Raji (cell line): ENCODE data around the gene RCOR1.

Experiments used
- POLR2A ChIP-seq: IDR thresholded peaks from 2 replicates; pipeline ENCODE4 v1.6.1; 2011; ENCODE audit warnings: low read depth, low read length, control low read depth; ENCODE audit not compliant: insufficient read depth

Gene RCOR1

GRCh38 chr14:102604183-102604582 is 11.7 kb downstream of the RCOR1 start:
- TF ChIP-seq POLR2A: no peak

GRCh38 chr14:102605029-102605428 is 12.6 kb downstream of the RCOR1 start:
- no peak for TF ChIP-seq POLR2A

DNA sequence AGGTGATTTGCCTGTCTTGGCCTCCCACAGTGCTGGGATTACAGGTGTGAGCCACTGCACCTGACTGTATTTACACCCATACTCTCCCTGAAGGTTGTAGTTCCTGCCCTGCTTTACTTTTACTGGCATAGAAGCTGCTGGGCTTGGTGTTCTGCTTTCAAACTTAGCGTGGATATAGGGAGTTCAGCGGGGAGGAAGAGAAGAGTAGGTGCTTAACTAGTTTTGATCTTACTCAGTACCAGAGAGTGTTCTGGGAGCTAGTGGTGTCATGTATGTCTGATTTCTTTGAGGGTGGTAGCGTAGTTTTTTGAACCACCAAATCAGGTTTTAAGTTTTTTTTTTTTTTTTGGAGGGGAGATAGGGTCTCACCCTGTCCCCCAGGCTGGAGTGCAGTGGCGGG is 13.8 kb downstream of the RCOR1 start:
- TF ChIP-seq POLR2A: no peak

- no peak for TF ChIP-seq POLR2A
Observed at GRCh38 chr14:102608064-102608446, 15.6 kb downstream of the RCOR1 start.

DNA sequence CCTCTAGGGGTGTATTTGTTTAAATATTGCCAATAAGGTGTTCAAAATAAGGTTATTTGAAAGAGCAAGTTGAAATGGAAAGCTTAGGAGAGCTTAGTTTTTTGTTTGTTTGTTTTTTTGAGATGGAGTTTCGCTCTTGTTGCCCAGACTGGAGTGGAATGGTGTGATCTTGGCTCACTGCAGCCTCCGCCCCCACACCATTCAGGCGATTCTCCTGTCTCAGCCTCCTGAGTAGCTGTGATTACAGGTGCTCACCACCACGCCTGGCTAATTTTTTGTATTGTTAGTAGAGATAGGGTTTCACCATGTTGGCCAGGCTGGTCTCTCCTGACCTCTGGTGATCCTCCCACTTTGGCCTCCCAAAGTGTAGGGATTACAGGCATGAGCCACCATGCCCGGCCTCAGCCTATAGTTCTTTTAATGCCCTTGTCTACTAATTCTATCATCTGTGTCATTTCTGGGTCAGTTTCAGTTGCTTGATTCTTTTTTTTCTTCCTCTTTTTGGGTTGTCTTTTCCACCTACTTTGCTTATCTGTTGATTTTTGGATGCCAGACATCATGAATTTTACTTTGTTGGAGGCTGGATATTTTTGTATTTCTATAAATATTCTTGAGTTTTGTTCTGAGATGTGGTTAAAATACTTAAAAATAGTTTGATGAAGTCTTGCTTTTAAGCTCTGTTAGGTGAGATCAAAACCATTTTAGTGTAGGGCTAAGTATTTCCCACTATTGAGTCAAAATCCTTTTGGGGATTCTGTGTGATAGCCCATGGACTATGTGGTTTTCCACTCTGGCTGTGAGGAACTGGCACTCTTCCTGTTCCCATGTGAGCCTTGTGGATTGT is 18.7 kb downstream of the RCOR1 start:
- 0 out of 2 replicates have a peak, but pooled peaks have one; percentile 25 for TF ChIP-seq POLR2A

DNA sequence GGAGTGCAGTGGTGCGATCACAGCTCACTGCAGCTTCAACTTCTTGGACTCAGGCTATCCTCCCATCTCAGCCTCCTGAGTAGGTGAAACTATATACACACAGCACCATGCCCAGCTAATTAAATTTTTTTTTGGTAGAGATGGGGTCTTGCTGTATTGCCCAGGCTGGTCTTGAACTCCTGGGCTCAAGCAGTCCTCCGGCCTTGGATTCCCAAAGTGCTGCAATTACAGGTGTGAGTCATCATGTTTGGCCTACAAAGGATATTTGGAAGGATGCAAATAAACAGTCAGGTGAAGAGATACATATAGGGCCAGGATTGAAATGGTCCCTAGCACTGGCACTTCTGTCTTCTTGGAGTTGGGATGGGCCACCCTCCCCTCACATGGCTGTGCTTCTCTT is 23.9 kb downstream of the RCOR1 start:
- TF ChIP-seq POLR2A: no peak

DNA sequence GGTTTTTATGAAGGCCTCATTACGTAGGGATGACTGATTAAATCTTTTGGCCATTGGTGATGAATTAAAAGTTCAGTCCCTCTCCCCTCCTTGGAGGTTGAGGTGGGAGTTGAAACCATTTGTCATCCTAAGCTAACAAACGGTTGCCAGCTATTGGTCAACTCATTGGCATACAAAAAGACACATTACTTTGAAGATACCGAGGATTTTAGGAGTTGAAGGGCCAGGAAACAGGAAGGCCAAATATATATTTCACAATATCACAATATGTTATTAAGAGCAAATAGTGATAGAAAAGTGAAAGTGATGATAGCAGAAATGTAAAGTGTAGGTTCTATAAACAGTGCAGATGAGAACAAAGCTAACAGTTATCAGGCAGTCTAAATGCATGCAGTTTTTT is 24.4 kb downstream of the RCOR1 start:
- TF ChIP-seq POLR2A: no peak

GRCh38 chr14:102620413-102620812 is 28.0 kb downstream of the RCOR1 start:
- TF ChIP-seq POLR2A: no peak

DNA sequence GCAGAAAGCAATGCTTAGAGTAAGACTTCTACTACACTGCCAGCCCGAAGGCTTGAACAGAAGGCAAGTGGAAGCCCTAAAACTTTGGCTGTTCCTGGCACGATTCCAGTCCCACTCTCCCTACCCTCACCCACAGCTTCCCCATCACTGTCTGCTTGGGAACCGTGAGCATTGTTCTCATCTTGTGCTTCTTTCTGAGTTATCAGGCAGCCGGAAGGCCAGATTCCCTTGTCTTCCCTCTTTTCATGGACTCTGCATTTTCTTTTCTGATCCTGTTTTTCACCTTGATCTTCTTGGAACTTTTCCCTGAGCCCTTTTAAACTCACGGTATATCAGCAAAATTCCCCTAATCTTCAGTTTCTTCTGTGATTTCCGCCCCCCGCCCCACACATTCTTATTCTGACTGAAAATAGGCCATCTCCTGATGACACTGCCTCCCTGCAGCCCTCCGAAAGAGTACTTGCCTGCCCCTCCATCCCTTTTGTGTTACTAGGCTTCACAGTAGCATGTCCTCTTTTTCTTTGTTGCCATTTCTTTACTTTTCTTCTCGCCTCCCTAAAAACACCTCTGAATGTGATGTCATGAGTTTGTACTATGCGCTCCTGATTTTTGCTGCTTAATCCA is 29.9 kb downstream of the RCOR1 start:
- no peak for TF ChIP-seq POLR2A

DNA sequence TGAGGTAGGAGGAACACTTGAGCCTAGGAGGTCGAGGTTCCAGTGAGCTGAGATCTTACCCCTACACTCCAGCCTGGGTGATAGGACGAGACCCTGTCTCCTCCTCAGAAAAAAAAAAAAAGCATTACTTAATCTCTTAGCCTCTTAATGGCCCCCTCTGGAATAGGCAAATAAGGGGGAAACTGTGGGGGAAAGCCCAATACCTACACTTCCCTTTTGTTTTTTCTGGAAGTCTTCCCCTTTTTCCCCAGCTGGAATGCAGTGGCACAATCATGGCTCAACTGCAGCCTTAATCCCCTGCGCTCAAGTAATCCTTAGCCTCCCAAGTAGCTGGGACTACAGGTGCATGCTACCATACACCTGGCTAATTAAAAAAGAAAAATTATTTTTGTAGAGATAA is 32.2 kb downstream of the RCOR1 start:
- TF ChIP-seq POLR2A: no peak

GRCh38 chr14:102625564-102626296 is 33.3 kb downstream of the RCOR1 start:
- TF ChIP-seq POLR2A: no peak

DNA sequence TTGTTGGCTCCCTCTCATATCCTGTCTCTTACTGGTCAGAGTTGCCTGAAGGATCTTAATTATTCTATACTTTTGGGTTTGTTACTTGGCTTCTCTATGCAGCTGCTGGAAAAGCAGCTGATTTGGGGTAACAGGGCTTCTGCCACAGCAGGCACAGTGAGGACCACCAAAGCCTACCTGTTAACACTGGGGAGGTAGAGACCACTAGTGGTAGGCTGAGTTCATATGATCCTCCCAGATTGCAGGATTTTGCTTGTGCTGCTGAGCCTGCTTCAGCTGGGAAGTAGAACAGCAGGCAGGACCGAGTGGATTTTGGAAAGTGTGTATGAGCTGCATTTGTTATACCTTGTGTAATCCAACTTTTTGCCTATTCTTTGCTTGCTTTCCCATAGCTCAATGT is 34.1 kb downstream of the RCOR1 start:
- no peak for TF ChIP-seq POLR2A

- no peak for TF ChIP-seq POLR2A
Observed at GRCh38 chr14:102629011-102629444, 36.6 kb downstream of the RCOR1 start.

GRCh38 chr14:102629808-102630350 is 37.4 kb downstream of the RCOR1 start:
- TF ChIP-seq POLR2A: no peak

DNA sequence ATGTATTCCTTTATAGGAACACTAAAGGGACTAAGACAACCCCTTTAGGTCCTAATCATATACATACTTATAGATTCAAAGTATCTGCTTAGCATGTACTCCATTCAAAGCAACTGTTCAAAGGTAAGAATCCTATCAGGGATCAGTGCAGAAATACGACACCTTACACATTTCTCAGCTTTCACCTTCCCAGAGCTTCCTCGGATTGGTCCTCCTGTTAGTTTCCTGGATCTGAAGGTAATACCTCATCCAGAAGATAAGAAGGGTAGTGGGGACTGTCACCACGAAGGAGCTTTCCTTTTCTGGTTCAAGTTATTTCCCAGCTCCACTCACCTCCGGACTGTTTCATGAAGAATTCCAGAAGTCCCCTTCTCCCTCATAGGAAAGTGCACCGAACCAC is 38.0 kb downstream of the RCOR1 start:
- no peak for TF ChIP-seq POLR2A
